HepG2 (cell line): ENCODE data around the gene LCMT2. TPM values are rescaled to one million over a fixed set of nuclear protein-coding genes. Genes with fewer than 3 reads are reported as not detected.
A peak's percentile ranks its signal among the peaks of the same experiment; 100 is the strongest.

Source experiments
- CCAR2 ChIP-seq: fragments of 200-400 bp; formaldehyde crosslinking; optimal IDR thresholded peaks from 2 replicates; pipeline ENCODE3; 2018; ENCODE audit warnings: low read depth, mild to moderate bottlenecking, low read length, moderate library complexity
- CENPX ChIP-seq: sonication (generic); formaldehyde crosslinking; IDR thresholded peaks from 2 replicates; pipeline ENCODE4 v1.9.0; 2021; ENCODE audit warnings: mild to moderate bottlenecking, missing genetic modification reagents, moderate library complexity
- FOXM1 ChIP-seq: sonication (generic); formaldehyde crosslinking; IDR thresholded peaks from 2 replicates; pipeline ENCODE4 v1.5.0; 2020; ENCODE audit warnings: missing genetic modification reagents
- JUND ChIP-seq: sonication (generic); formaldehyde crosslinking; IDR thresholded peaks from 2 replicates; pipeline ENCODE4 v1.8.0; 2022; ENCODE audit warnings: mild to moderate bottlenecking, missing genetic modification reagents
- MIXL1 ChIP-seq: IDR thresholded peaks from 2 replicates; pipeline ENCODE4 v1.6.1; 2016
- MZF1 ChIP-seq: sonication (generic); formaldehyde crosslinking; IDR thresholded peaks from 2 replicates; pipeline ENCODE4 v1.8.1; 2023; ENCODE audit warnings: mild to moderate bottlenecking, missing genetic modification reagents, borderline replicate concordance
- SIX4 ChIP-seq: sonication (generic); formaldehyde crosslinking; IDR thresholded peaks from 2 replicates; pipeline ENCODE4 v1.4.0; 2020; ENCODE audit warnings: missing genetic modification reagents
- ZFP41 ChIP-seq: sonication (generic); formaldehyde crosslinking; IDR thresholded peaks from 2 replicates; pipeline ENCODE4 v1.4.0; 2020; ENCODE audit warnings: mild to moderate bottlenecking, missing genetic modification reagents, borderline replicate concordance
- ZNF207 ChIP-seq: fragments of 450-650 bp; IDR thresholded peaks from 2 replicates; pipeline ENCODE4 v1.6.1; 2016; ENCODE audit warnings: antibody characterized with exemption, borderline replicate concordance
- ZNF326 ChIP-seq: sonication (generic); formaldehyde crosslinking; IDR thresholded peaks from 2 replicates; pipeline ENCODE4 v1.4.0; 2020; ENCODE audit warnings: missing genetic modification reagents, borderline replicate concordance
- ZNF614 ChIP-seq: IDR thresholded peaks from 2 replicates; pipeline ENCODE4 v1.6.1; 2018; ENCODE audit warnings: missing biosample characterization, missing genetic modification reagents, inconsistent platforms, borderline replicate concordance
- ZNF792 ChIP-seq: IDR thresholded peaks from 2 replicates; pipeline ENCODE4 v1.6.1; 2016
- polyA plus RNA-seq, 8 experiments: library from polyadenylated mRNA; depleted of rRNA in 3 of 8; stranded (reverse) in 7 of 8; unstranded in 1 of 8; fragments of >200 nt; fragmentation: Illumina TruSeq in 4 of 8; extraction: Trizol in 4 of 8; gene quantifications; 2 replicates each; pipeline versions ENCODE4 v1.2.1 to v1.2.3, GENCODE V29; 2011 to 2016; ENCODE audit warnings: low read depth in 4 of 8, missing spikeins in 1 of 8, mixed read lengths in 1 of 8; ENCODE audit not compliant: insufficient read depth in 1 of 8
- total RNA-seq, 5 experiments: library from RNA; depleted of rRNA; stranded (reverse); fragments of >200 nt; fragmentation: Illumina TruSeq; extraction: Trizol; gene quantifications; 2 replicates each; pipeline ENCODE4 v1.2.3, GENCODE V29; 2016; ENCODE audit warnings: low read depth in 1 of 5
- TF ChIP-seq, protein P1 (sequence below): sonication (generic); formaldehyde crosslinking; IDR thresholded peaks from 2 replicates; pipeline ENCODE4 v1.4.0; 2020; ENCODE audit warnings: mild to moderate bottlenecking, missing genetic modification reagents
- TF ChIP-seq, protein P2 (sequence below): sonication (generic); formaldehyde crosslinking; IDR thresholded peaks from 2 replicates; pipeline ENCODE4 v1.9.0; 2022; ENCODE audit warnings: missing genetic modification reagents, mild to moderate bottlenecking, borderline replicate concordance
- TF ChIP-seq, protein P3 (sequence below): IDR thresholded peaks from 2 replicates; pipeline ENCODE4 v1.6.1; 2016; ENCODE audit warnings: mild to moderate bottlenecking, missing biosample characterization, missing genetic modification reagents
- TF ChIP-seq, protein P4 (sequence below): sonication (generic); formaldehyde crosslinking; IDR thresholded peaks from 2 replicates; pipeline ENCODE4 v1.8.0; 2022; ENCODE audit warnings: mild to moderate bottlenecking, missing genetic modification reagents, moderate library complexity
- TF ChIP-seq, protein P5 (sequence below): IDR thresholded peaks from 2 replicates; pipeline ENCODE4 v1.6.1; 2016

The LCMT2 gene
- total and polyA plus RNA-seq, 2 of the 13 experiments (the other 11 are each of a cell fraction or from before 2014, with no cell fraction given) = 6.9 to 9.1 TPM

DNA sequence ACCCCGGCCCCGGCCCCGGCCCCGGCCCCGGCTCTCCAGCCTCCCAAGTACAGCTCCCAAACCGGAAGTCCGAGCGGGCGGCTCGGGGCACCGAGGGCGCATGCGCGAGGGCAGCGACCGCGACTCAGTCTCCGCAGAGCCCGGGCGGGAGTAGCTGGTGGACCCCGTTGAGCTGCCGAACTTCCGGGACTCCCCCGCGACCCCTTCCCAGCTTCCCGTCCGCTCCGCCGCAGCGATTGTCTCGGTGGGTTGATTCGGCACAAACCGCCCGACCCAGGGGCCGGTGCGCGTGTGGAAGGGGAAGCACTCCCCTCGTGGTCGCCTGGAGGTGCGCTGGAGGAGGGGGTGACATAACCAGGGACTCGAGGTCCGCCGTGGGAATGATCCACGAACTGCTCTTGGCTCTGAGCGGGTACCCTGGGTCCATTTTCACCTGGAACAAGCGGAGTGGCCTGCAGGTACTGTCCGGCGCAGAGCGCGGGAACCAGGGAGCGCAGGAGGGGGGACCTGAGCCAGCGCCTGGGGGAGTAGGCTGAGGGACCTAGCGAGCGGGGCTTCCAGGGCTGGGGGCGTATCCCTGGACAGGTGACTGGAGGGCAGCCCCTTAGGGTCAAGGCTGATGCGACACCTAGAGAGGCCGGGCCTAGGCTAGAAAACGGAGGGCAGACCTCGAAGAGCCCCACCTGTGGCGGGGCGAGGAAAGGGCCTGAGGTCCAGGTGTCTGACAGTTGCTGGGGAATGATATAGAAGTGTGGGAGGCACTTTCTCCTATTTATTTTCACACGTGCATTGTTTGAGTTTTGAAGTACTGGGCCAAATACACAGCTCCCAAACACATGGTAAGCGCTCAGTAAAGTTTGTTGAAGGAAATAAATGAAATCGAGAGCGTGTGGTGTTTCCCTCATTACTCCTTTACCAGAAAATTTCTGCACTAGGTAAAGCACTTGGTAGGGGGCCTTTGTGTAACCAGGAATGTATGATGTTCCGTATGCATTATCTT is 40.9 kb upstream of the LCMT2 start, which contains the start of the genes TUBGCP4 and ZSCAN29 (continued):
- TF ChIP-seq, protein P1, sequence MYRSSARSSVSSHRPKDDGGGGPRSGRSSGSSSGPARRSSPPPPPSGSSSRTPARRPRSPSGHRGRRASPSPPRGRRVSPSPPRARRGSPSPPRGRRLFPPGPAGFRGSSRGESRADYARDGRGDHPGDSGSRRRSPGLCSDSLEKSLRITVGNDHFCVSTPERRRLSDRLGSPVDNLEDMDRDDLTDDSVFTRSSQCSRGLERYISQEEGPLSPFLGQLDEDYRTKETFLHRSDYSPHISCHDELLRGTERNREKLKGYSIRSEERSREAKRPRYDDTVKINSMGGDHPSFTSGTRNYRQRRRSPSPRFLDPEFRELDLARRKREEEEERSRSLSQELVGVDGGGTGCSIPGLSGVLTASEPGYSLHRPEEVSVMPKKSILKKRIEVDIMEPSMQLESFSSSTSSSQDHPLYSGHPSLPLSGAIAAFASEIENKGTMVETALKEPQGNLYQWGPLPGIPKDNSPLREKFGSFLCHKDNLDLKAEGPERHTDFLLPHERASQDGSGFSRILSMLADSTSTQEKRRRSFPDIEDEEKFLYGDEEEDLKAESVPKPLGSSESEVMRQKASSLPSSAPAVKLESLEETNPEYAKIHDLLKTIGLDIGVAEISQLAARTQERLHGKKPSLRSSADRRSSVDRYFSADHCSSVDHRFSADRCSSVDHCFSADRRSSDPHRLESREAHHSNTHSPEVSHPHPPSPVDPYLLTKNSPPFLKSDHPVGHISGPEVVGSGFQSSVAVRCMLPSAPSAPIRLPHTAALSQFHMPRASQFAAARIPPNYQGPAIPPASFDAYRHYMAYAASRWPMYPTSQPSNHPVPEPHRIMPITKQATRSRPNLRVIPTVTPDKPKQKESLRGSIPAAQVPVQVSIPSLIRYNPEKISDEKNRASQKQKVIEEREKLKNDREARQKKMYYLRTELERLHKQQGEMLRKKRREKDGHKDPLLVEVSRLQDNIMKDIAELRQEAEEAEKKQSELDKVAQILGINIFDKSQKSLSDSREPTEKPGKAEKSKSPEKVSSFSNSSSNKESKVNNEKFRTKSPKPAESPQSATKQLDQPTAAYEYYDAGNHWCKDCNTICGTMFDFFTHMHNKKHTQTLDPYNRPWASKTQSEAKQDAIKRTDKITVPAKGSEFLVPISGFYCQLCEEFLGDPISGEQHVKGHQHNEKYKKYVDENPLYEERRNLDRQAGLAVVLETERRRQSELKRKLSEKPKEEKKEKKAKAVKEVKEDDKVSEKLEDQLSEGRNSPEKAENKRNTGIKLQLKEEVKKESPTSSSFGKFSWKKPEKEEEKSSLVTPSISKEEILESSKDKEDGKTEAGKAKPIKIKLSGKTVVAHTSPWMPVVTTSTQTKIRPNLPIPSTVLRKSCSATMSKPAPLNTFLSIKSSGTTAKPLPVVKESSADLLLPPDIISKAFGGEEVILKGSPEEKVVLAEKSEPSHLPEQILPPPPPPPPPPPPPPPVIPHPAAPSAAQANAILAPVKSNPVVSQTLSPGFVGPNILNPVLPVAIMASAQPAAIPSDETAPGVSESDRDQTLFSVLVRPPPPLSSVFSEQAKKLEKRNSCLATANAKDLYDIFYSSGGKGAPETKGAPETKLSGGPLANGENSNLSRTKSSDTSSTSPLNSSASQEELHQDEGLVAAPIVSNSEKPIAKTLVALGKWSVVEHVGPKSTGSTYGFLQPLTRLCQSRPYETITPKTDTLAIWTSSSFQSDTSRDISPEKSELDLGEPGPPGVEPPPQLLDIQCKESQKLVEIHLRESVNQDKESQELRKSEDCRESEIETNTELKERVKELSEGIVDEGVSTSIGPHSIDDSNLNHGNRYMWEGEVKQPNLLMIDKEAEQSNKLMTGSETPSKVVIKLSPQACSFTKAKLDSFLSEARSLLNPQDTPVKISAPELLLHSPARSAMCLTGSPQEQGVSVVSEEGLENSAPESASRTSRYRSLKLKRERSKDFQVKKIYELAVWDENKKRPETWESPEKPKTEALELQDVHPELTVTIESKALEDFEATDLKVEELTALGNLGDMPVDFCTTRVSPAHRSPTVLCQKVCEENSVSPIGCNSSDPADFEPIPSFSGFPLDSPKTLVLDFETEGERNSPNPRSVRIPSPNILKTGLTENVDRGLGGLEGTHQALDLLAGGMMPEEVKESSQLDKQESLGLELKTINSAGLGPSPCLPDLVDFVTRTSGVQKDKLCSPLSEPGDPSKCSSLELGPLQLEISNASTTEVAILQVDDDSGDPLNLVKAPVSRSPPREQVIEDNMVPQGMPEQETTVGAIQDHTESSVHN (CRISPR knock-in tag) = no peak
- TF ChIP-seq, protein P2, sequence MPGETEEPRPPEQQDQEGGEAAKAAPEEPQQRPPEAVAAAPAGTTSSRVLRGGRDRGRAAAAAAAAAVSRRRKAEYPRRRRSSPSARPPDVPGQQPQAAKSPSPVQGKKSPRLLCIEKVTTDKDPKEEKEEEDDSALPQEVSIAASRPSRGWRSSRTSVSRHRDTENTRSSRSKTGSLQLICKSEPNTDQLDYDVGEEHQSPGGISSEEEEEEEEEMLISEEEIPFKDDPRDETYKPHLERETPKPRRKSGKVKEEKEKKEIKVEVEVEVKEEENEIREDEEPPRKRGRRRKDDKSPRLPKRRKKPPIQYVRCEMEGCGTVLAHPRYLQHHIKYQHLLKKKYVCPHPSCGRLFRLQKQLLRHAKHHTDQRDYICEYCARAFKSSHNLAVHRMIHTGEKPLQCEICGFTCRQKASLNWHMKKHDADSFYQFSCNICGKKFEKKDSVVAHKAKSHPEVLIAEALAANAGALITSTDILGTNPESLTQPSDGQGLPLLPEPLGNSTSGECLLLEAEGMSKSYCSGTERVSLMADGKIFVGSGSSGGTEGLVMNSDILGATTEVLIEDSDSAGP = peak; percentile 94
- TF ChIP-seq ZNF207 = no peak
- TF ChIP-seq, protein P3, sequence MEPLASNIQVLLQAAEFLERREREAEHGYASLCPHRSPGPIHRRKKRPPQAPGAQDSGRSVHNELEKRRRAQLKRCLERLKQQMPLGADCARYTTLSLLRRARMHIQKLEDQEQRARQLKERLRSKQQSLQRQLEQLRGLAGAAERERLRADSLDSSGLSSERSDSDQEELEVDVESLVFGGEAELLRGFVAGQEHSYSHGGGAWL (CRISPR knock-in tag) = peak; percentile 66
- peak; percentile 23; the same call in 1 of the 2 replicates for TF ChIP-seq ZNF614 (CRISPR knock-in tag)
- no peak for TF ChIP-seq MIXL1 (CRISPR knock-in tag)
- TF ChIP-seq ZNF792 (CRISPR knock-in tag) = no peak
- TF ChIP-seq MZF1 = peak; percentile 72; the same call in 1 of the 2 replicates
- TF ChIP-seq, protein P4, sequence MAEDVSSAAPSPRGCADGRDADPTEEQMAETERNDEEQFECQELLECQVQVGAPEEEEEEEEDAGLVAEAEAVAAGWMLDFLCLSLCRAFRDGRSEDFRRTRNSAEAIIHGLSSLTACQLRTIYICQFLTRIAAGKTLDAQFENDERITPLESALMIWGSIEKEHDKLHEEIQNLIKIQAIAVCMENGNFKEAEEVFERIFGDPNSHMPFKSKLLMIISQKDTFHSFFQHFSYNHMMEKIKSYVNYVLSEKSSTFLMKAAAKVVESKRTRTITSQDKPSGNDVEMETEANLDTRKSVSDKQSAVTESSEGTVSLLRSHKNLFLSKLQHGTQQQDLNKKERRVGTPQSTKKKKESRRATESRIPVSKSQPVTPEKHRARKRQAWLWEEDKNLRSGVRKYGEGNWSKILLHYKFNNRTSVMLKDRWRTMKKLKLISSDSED (CRISPR knock-in tag) = no peak
- TF ChIP-seq, protein P5, sequence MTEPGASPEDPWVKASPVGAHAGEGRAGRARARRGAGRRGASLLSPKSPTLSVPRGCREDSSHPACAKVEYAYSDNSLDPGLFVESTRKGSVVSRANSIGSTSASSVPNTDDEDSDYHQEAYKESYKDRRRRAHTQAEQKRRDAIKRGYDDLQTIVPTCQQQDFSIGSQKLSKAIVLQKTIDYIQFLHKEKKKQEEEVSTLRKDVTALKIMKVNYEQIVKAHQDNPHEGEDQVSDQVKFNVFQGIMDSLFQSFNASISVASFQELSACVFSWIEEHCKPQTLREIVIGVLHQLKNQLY (CRISPR knock-in tag) = no peak
- no peak for TF ChIP-seq CCAR2
- TF ChIP-seq CENPX (CRISPR knock-in tag) = no peak
- TF ChIP-seq FOXM1 (CRISPR knock-in tag) = no peak
- TF ChIP-seq ZFP41 (CRISPR knock-in tag) = no peak; the same call in 1 of the 2 replicates
- TF ChIP-seq SIX4 (CRISPR knock-in tag) = no peak
- no peak for TF ChIP-seq ZNF326 (CRISPR knock-in tag)
- no peak for TF ChIP-seq JUND (CRISPR knock-in tag)
